GM18505 (cell line): ENCODE data around the gene MAST4.

ENCODE experiments used
- ATAC-seq: cut with Tn5 transposase; IDR thresholded peaks from one replicate; pipeline ENCODE4 v1.9.1; 2021; ENCODE audit not compliant: unreplicated experiment
- POLR2A ChIP-seq: IDR thresholded peaks from 4 replicates; pipeline ENCODE4 v1.6.1; 2011; ENCODE audit warnings: borderline replicate concordance; ENCODE audit not compliant: insufficient read depth, insufficient read length; ENCODE audit errors: extremely low read depth

Gene MAST4

DNA sequence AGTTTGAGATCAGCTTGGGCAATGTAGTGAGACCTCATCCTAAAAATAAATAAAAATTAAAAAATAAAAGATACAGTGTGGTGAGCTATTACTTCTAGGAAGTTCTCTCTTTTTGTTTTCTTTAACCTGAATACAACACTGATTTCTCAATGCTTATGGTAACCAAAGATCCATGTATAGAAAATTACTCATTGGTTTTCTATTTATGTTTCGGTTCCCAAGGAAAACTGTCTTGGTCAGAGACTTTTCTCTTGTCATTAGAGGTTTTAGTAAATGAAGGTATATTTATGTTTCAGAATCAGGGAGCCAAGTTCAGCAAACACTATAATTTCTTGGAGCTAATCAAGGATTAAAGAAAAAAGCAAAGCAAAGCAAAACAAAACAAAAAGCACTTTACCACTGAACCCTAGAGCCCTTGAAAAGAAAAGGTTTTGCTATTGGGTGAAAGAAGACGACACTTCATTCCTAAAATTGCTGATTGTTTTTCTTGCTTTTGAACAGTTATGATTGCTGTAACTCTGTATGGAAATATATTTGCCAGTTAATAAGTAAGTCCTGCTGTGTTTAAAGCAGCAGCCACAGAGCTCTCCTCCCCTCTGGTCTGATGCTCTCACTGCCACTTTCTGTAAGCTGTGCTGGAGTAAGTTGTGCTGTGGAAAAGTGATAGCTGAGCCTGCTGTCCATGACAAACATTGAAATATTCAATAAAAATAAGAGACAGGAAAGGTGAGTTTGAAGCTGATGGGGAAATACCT lies 302.2 kb downstream of the MAST4 start:
- ATAC-seq: no peak
- no peak for TF ChIP-seq POLR2A

DNA sequence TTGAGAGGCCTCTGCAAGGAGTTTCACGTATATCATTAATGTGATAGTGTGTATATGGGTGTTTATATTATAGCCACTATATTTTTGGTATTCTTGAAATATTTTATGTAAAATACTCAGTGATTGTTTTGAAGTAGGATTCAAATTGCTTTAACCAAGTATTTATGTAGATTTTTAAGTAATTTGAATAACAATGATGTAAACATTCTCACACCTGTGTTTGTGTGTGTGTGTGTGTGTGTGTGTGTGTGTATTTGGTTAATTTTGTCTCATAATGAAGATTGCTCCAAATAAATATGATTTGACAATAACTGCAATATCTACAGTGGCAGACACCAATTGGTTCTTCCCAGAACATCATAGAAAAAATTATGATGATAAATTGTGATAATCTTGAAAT lies 307.0 kb downstream of the MAST4 start:
- no peak for ATAC-seq
- no peak for TF ChIP-seq POLR2A

DNA sequence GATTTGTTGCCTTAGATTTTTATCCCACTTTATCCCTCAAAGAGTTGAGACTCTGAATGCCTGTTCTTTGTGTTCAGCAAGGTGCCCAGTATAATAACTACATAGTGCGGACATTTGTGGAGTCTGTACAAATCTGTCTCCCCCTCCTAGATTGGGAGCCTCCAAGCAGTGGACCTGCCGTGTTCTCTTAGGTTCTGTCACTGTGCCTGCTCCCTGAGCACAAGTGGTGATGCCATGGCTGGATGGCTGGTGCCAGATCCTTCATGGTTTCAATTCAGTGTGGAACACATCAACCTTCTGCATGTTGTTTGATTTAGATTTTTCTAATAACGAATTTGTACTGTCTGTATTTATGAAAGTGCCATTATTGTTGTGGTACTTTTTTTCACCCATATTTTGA lies 307.5 kb downstream of the MAST4 start:
- no peak for TF ChIP-seq POLR2A
- no peak for ATAC-seq

DNA sequence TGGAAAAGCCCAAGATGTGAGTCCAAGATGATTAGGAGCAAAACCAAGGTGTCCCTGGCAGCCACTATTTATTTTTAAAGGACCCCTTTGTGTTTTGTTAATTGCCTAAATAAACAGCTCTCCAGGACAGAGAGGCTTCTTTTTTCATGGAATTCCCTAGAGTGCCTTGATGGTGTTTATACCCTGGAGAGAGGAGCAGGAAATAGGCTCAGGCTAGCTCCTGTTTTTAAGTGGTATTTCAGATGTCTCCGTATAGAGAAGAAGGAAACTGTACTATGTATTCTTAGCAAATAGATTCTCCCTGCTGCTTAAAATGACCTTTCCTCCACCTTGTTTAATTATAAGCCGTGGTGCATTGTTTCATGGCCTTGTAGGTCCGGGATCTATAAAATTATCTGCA lies 308.0 kb downstream of the MAST4 start:
- TF ChIP-seq POLR2A: no peak

DNA sequence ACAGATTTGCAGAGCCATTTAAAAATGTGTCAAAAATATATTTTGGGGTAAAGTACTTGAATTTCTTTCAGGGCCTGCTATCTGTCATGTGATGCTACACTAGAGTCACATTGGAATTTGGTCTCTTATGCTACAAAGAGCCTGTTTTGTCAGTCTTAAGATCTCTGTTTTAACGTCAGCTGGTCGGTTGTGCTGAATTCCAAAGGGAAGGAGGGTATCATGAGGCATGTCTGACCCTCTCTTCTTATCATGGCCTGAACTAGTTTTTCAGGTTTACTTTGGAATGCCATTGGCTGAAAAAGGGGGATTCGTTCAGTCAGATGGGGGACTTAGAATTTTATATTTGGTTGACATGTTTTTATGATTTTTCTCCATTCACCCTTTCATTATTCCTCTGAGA lies 309.8 kb downstream of the MAST4 start:
- no peak for ATAC-seq
- TF ChIP-seq POLR2A: no peak

More for the DNA sequence above, 308.0 kb downstream of the MAST4 start:
- ATAC-seq: no peak

DNA sequence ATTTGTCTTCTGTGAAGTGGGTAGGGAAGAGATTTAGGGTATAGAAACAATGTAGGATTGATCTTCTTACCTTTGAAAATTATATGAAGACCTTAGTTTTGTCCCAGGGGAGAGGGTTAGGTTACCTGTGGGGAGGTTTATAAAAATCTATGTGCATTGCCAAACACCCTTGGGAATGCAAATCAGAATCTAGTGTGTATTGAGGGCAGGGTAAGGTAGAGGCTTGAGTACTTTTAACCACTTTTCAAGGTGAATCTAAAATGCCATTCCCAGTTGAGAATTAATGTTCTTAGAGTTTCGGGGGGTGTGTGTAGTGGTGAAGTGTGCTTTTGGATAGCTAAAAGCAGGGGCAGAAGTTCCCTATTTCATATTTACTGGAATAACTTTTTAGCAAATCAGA lies 312.0 kb downstream of the MAST4 start:
- no peak for TF ChIP-seq POLR2A
- no peak for ATAC-seq

DNA sequence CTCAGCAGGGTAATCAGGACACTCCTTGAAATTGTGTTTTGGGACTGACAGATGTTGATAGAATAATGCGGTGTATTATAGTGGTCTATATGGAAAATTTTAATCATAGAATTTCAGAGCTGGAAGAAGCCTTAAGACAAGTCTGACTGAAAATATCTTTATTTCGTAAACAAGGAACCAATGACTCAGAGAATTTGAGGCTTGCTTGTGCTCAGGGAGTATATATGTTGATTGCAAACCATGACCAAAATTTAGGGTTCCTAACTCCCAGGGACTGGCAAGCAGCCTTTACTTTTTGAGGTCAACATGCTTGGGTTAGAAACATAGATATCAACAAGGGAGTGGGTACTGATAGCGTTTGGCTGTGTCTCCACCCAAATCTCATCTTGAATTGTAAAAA lies 313.2 kb downstream of the MAST4 start:
- no peak for ATAC-seq
- TF ChIP-seq POLR2A: no peak

DNA sequence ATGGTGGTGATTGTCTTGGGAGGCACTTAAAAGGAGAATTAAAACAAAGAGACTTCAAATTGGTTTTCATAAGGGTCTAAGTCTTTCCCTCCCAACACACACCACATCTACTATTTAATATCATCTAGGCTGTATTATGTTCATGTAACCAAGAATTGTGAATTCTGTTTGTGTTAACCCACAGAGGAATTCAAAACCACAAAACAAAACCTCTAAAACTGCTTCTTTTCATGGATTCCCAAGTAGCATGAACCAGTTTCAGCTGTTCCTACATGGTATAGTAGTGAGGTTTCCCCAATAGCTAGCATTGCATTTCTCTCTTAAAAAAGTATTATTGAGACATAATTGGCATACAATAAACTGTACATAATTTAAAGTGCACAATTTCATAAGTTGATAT lies 316.6 kb downstream of the MAST4 start:
- TF ChIP-seq POLR2A: no peak
- ATAC-seq: no peak

DNA sequence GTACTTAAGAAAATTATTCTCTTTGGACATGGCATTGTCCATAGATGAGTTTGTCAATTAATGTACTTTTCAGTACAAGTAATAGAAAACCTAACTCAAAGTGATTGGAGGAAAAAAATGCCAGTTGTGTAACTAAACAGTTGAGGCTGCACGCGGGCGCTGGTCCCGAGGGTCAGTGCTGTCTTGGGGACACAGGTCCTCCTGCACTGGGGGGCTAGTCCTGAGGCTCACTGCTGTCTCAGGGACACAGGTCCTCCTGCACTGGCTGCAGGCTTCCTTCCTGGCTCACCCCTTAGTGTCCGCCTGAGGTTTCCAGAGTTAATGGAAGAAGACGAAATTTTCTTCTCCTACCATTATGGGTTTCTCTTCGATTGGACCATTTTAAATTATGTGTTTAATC lies 319.3 kb downstream of the MAST4 start:
- no peak for ATAC-seq
- no peak for TF ChIP-seq POLR2A

DNA sequence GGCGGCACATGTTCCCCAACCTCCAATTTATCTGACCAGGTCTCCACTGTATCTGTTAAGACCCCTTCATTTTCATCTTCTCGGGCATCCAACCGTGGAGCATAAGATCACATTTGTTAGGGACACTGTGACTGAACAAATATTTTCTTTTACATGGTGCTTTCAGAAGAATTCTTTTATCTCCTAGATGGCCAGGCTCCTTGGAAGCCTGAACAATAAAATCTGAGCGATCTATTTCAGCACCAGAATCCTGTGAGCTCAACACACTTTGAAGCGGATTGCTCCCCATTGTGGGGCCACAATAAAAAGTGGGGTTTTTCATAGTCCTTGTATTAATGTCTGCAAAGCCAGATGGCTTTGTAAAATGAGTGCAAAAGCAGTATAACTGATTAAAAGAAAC lies 326.7 kb downstream of the MAST4 start:
- ATAC-seq: no peak
- TF ChIP-seq POLR2A: no peak

DNA sequence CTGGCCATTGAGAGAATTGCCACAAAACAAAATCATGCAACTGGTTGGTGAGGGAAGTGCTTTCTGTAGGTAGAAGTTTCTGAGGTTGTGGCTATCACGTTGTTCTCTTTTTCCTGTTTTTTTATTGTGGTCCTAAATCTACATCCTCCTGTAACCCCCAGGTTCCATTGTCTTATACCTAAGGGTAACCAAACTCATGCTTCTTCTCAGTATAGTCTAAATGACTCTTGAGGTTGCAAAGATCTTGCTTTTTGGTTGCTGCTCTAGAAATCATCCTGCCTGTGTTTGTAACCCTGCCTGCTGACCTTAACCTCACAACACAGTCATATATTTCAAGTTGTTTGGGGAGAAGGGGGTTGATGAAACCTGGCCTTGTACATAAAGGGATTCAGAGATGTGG lies 327.3 kb downstream of the MAST4 start:
- no peak for TF ChIP-seq POLR2A
- ATAC-seq: no peak

DNA sequence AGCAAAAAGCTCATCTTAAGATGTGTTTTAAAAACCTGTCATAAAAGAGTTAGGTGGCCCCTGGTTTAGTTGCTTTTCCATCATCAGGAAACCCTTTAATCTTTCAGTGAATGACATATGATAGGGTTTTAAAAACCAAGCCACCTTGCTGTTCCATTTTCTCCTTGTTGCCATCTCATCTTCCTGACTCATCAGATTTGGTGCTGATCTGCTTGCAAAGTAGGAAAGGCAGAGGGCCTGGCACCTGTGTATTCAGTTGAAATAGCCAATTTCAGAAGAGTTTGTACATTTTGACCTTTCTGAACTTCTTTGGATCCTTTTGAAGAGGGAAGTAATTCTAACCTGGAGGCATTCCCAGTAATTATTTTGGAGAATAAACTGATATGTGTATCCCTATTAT lies 327.7 kb downstream of the MAST4 start:
- ATAC-seq: no peak
- TF ChIP-seq POLR2A: no peak

DNA sequence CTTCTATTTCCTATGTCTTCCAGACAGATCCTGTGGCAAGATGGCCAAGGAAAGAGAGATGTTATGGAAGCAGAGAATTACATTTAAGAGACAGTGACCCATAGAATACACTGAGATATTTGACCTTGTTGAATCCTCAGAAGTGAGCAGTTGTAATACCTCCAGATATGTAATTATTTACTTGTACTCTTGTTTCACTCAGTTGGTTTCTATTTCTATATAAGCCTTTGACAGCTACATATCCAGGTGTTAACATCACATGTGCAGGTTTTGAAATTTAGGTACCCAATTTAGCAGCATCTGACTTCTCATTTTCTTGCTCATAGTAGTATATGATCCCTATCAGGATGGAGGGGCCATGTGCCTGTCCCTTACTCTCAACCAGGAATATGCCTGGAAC lies 330.9 kb downstream of the MAST4 start:
- ATAC-seq: no peak
- TF ChIP-seq POLR2A: no peak

DNA sequence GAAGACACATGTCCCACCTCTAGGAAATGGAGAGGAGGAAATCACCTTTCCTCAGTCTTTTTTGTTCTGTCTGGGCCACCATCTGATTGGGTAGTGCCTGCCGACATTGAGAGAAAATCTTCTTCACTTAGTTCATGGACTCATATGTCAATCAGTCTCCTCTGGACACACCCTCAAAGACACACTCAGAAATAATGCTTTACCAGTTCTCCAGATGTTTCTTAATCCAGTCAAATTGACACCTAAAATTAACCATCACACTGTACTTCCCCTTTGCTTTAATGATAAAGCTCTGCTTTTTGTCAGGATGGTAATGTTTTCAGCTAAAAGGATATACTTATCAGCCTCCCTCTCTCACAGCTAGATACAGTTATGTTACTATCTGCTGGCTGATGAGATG lies 333.1 kb downstream of the MAST4 start:
- TF ChIP-seq POLR2A: no peak
- ATAC-seq: no peak

DNA sequence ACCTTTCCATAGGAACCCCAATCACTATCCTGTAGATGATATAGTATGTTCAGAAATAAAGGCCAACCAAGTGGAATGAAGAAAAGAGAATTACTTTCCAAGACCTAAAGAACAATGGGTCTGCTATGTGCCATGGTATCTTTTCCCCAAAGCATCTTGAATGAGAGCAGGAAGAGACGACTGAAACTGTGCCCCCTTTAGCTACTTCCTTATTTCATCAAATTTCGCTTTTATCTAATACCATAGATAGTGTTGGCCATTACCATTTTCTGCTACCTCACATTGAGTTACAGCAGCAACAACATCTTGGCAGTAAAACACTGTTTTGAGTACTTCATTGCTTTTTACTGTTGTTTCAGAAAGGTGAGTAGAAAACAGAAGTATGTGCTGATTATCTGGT lies 333.8 kb downstream of the MAST4 start:
- TF ChIP-seq POLR2A: no peak
- ATAC-seq: no peak
